ENCODE data around the gene MYO1G. TPM values are rescaled to one million over a fixed set of nuclear protein-coding genes. Genes with fewer than 3 reads are reported as not detected.

The MYO1G gene
- total and polyA plus RNA-seq, 8 donors, result 1.7 to 16.7 (median 3.3) TPM

DNA sequence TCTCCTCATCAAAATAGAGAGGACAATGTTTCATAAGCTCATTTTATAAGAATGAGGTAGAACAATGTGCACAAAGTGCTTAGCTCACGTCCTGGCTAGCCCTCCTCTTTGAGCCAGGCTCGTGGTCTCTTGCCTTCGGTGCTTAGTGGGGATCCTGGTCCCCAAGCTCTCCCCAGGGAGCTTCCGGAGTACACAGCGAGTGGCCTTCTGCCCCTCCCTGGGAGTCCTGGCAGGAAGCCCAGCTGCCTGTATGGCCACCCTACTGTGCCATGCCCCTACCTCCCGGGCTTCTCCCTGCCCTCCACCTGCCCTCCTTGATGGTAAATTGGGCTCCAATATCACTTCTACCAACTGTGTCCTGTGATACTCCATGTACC, 868 bp downstream of the MYO1G start:
- Histone ChIP-seq H3K27ac (peak overlapping the region; percentile 41 to 76 (median 62)), H3K36me3 (peaks cover 9 to 71% (median 67%) of the 10 kb centered on the region in 4 donors), H3K27me3 (no peaks in the 10 kb centered on the region), H3K4me1 (peaks cover 0 to 38% (median 13%) of the 10 kb centered on the region in 4 donors), H3K4me3 (peak overlapping the region; percentile 3 to 44 (median 25)), H3K9me3 (no peaks in the 10 kb centered on the region)
- intact Hi-C loops (cut with DNase I; ENCODE audit: low total_unique reads), result loop anchor here (10.0 kb wide), 1 partner anchor 157 kb away; no protein-coding TSS in a partner anchor
- no peak for TF ChIP-seq EP300 (IDR thresholded peaks at IDR 0.05)
- no peak for TF ChIP-seq POLR2AphosphoS5 (IDR thresholded peaks at IDR 0.05)
- TF ChIP-seq POLR2A (IDR thresholded peaks at IDR 0.05), result no peak
- TF ChIP-seq, protein P1, sequence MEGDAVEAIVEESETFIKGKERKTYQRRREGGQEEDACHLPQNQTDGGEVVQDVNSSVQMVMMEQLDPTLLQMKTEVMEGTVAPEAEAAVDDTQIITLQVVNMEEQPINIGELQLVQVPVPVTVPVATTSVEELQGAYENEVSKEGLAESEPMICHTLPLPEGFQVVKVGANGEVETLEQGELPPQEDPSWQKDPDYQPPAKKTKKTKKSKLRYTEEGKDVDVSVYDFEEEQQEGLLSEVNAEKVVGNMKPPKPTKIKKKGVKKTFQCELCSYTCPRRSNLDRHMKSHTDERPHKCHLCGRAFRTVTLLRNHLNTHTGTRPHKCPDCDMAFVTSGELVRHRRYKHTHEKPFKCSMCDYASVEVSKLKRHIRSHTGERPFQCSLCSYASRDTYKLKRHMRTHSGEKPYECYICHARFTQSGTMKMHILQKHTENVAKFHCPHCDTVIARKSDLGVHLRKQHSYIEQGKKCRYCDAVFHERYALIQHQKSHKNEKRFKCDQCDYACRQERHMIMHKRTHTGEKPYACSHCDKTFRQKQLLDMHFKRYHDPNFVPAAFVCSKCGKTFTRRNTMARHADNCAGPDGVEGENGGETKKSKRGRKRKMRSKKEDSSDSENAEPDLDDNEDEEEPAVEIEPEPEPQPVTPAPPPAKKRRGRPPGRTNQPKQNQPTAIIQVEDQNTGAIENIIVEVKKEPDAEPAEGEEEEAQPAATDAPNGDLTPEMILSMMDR (IDR thresholded peaks at IDR 0.05), result no peak
- peak in 1 of 2 donors; percentile 41 for DNase-seq
- 19 to 43% (median 34%) methylated on average over 6 of the region's 6 CpGs for WGBS, 5 donors

DNA sequence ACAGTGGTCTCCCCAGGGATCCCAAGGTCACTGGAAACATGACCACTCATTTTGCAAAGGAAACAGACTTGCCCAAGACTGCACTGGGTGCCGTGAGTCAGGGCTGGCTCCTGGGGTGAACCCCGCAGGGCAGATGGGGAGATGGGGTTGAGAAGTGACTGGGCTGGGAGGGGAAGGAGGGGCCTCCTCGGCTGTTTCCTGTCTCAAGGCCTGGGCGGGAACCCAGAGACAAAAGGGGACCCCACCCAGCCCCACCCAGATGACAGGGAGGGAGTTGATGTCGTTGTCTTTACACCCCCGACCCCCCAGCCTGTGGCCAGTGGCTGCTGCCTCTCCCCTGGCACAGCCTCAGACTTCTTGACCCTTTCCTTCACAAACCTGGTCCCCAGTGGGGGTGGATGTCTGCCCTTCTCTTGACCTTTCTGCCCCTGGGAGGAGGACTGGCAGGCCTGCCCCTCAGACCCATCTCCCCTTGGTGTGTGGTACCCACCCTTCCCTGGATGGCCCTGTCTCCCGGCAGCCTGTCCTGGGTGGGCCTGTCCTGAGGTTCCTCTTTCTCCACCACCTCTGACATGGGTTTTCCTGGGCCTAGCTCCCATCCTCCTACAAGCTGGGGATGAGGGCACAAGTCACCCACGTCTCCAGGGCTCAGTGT, 1.4 kb downstream of the MYO1G start:
- no peak for DNase-seq
- 50 to 65% (median 63%) methylated on average over 8 of the region's 8 CpGs for WGBS, 5 donors
- Histone ChIP-seq H3K27ac (peak overlapping the region; percentile 41 to 76 (median 62)), H3K36me3 (peaks cover 4 to 66% (median 62%) of the 10 kb centered on the region in 4 donors), H3K27me3 (no peaks in the 10 kb centered on the region), H3K9me3 (no peaks in the 10 kb centered on the region), H3K4me1 (peaks cover 0 to 38% (median 13%) of the 10 kb centered on the region in 4 donors), H3K4me3 (peak overlapping the region; percentile 3 to 44 (median 25))
- intact Hi-C loops (cut with DNase I; ENCODE audit: low total_unique reads), result loop anchor here (10.0 kb wide), 1 partner anchor 157 kb away; no protein-coding TSS in a partner anchor
- TF ChIP-seq POLR2A (IDR thresholded peaks at IDR 0.05), result no peak
- TF ChIP-seq, protein P1 (IDR thresholded peaks at IDR 0.05), result no peak
- TF ChIP-seq POLR2AphosphoS5 (IDR thresholded peaks at IDR 0.05), result no peak
- no peak for TF ChIP-seq EP300 (IDR thresholded peaks at IDR 0.05)

DNA sequence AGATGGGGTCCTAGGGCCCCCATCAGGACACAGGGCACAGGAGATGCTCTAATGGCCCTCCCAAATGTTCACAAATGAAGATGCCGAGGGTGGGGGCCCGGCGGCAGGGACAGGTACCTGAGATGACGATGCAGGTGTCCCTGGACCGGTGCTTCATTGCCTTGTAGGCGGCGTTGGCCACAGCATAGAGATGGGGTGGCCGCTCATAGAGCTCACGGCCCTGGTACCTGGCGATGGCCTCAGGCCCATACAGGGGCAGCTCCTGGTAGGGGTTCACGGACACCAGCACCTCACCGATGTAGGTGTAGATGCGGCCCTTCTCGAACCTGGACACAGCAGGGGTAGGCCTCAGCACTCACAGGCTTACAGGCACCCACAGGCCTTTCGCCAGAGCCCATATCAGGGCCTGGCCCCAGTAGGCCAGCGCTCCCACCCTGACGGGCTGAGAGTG, 2.0 kb downstream of the MYO1G start:
- H3K4me1 ChIP-seq, result peaks cover 0 to 38% (median 13%) of the 10 kb centered on the region in 4 donors
- H3K36me3 ChIP-seq, result peaks cover 0 to 59% (median 55%) of the 10 kb centered on the region in 4 donors
- intact Hi-C loops (cut with DNase I; ENCODE audit: low total_unique reads), result loop anchor here (10.0 kb wide), 1 partner anchor 158 kb away; no protein-coding TSS in a partner anchor
- peak overlapping the region in 2 of 5 donors; percentile 1 to 75 for H3K27ac ChIP-seq
- no peak for DNase-seq
- TF ChIP-seq, protein P1 (IDR thresholded peaks at IDR 0.05), result no peak
- no peak for TF ChIP-seq EP300 (IDR thresholded peaks at IDR 0.05)
- no peak for TF ChIP-seq POLR2AphosphoS5 (IDR thresholded peaks at IDR 0.05)
- no peak for TF ChIP-seq POLR2A (IDR thresholded peaks at IDR 0.05)
- WGBS, 5 donors, result 93 to 97% (median 95%) methylated on average over 8 to 17 of the region's 17 CpGs
- peak overlapping the region in 2 of 4 donors; percentile 31 to 44 for H3K4me3 ChIP-seq
- no peaks in the 10 kb centered on the region for H3K27me3 ChIP-seq
- H3K9me3 ChIP-seq, result no peaks in the 10 kb centered on the region

DNA sequence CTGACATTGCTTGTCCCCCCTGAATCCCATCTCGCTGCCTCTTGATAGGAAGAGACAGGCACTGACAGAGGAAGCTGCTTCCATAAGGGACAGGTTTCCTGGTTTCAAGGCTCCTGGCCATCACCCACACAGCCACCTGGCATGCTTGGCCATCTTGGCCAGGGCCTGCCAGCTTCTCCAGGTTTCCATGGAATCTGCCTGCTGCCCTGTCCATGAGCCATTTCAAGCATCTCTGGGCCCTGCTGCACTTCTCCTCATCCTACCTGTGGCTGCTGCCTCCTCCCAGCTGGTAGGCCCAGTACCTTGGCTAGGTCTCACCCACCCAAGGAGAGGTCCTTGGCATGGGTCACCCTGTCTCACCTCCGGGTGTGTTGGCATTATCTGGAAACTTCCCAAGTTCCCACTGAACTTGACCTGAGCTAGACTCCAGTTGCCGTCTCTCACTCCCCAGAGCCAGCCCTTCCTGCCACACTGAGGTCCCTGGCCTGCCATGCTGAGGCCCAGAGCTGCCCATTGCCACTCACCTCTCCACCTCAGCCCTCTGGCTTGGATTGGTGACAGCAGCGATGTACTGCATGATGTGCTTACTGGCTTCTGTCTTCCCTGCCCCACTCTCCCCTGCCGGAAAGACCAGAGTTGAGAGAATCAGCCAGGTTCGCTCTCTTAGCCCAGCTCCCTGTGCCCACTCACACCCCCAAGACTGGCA, 2.6 kb downstream of the MYO1G start:
- H3K4me3 ChIP-seq, result no peak overlapping the region
- DNase-seq, result no peak
- H3K4me1 ChIP-seq, result peaks cover 0 to 32% (median 13%) of the 10 kb centered on the region in 4 donors
- peaks cover 0 to 54% (median 50%) of the 10 kb centered on the region in 4 donors for H3K36me3 ChIP-seq
- H3K27ac ChIP-seq, result no peak overlapping the region
- H3K9me3 ChIP-seq, result no peaks in the 10 kb centered on the region
- WGBS, 5 donors, result 74 to 86% (median 85%) methylated on average over 4 to 6 of the region's 6 CpGs
- TF ChIP-seq POLR2AphosphoS5 (IDR thresholded peaks at IDR 0.05) (no peak), EP300 (IDR thresholded peaks at IDR 0.05) (no peak), POLR2A (IDR thresholded peaks at IDR 0.05) (no peak)
- TF ChIP-seq, protein P1 (IDR thresholded peaks at IDR 0.05), result no peak
- intact Hi-C loops (cut with DNase I; ENCODE audit: low total_unique reads), result loop anchor here (10.0 kb wide), 1 partner anchor 159 kb away; no protein-coding TSS in a partner anchor
- H3K27me3 ChIP-seq, result no peaks in the 10 kb centered on the region
